ENCODE data around the gene CCR6. TPM values are rescaled to one million over a fixed set of nuclear protein-coding genes. Genes with fewer than 3 reads are reported as not detected.

The CCR6 gene
- total RNA-seq = not detected
- polyA plus RNA-seq = 1 to 10 TPM in 1 of 3 donors, under 1 TPM in 1, not detected in 1; 0.46 to 7.7 TPM

DNA sequence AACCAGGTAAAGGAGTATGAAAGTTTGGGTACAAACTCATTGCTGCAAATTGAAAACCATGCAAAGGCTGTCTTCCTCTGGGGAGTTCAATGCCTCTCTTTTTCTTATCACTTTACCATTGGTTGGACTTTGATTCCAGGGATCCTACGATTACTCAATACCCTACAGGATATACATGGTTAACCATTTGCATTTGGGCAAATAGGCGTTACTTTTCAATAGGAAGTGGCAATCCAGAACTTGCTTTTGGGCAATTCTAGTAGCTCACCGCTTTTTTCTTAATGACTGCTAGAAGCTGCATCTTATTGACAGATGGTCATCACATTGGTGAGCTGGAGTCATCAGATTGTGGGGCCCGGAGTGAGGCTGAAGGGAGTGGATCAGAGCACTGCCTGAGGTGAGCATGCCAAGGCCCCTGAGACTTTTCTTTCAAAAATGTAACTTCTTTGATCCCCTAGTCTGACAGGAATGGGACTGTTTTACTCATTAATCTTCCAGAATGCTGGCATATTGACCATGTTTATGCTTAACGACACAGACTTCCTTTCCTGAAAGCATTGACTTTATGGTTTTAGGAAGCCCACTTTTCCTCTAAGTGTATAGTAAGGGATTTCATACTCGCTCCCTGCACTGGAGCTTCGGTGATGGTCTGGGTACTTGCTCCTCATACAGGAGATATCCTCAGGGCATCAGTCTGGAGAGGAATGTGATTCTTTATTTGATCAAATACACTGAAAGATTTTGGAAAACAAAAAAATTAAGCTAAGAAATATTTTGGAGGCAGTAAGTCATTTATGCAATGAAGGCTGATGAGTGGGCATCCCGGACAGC lies at the start of gene CCR6:
TSS of gene CCR6 (plus strand) at position 270 of the 831 bp plus-strand sequence. CDS start 13,039 bp downstream, outside the sequence.
- H3K27me3 ChIP-seq = no peaks in the 10 kb centered on the region
- no peaks in the 10 kb centered on the region for H3K9me3 ChIP-seq
- H3K27ac ChIP-seq = no peak within 1 kb of the TSS
- H3K4me3 ChIP-seq = no peak within 1 kb of the TSS
- no peak for DNase-seq
- H3K36me3 ChIP-seq = no peaks in the 10 kb centered on the region
- TF ChIP-seq EP300 (IDR thresholded peaks at IDR 0.05) (no peak), CTCF (IDR thresholded peaks at IDR 0.05) (no peak), POLR2AphosphoS5 (IDR thresholded peaks at IDR 0.05) (no peak), POLR2A (IDR thresholded peaks at IDR 0.05) (no peak)
- intact Hi-C loops (cut with DNase I) = no loop called here
- 47 to 59% methylated on average over 8 of the region's 8 CpGs for WGBS, 2 donors
- H3K4me1 ChIP-seq = peaks cover 0 to 17% (median 8%) of the 10 kb centered on the region in 4 donors

DNA sequence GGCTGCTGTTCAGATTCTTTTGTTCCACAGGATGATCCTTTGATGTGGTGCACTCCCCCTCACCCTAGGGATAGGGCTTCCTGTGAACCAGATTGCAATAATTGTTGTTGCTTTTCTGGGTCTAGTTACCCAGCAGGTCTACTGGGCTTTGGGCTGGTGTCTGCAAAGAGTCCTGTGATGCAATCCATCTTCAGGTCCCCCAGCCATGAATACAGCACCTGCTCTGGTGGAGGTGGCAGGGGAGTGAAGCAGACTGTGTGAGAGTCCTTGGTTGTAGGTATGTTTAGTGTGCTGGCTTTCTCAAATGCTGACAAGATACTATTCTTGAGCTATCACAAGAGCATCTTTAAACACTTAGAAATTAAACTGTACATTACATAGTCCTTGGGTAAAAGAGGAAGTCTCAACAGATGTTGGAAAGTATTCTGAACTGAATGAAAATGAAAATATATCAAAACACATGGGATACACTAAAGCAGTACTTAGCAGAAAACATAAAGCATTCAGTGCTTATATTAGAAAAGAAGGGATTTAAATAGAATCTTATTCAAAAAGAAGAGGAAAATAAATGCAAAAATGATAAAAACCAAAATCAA lies 49.1 kb upstream of the CCR6 start:
- Histone ChIP-seq H3K4me3 (no peak overlapping the region), H3K27me3 (no peaks in the 10 kb centered on the region), H3K27ac (no peak overlapping the region), H3K36me3 (no peaks in the 10 kb centered on the region), H3K9me3 (no peaks in the 10 kb centered on the region), H3K4me1 (no peaks in the 10 kb centered on the region)
- DNase-seq = no peak
- TF ChIP-seq EP300 (IDR thresholded peaks at IDR 0.05) = no peak
- no peak for TF ChIP-seq POLR2AphosphoS5 (IDR thresholded peaks at IDR 0.05)
- no peak for TF ChIP-seq CTCF (IDR thresholded peaks at IDR 0.05)
- TF ChIP-seq POLR2A (IDR thresholded peaks at IDR 0.05) = no peak
- intact Hi-C loops (cut with DNase I) = no loop called here

DNA sequence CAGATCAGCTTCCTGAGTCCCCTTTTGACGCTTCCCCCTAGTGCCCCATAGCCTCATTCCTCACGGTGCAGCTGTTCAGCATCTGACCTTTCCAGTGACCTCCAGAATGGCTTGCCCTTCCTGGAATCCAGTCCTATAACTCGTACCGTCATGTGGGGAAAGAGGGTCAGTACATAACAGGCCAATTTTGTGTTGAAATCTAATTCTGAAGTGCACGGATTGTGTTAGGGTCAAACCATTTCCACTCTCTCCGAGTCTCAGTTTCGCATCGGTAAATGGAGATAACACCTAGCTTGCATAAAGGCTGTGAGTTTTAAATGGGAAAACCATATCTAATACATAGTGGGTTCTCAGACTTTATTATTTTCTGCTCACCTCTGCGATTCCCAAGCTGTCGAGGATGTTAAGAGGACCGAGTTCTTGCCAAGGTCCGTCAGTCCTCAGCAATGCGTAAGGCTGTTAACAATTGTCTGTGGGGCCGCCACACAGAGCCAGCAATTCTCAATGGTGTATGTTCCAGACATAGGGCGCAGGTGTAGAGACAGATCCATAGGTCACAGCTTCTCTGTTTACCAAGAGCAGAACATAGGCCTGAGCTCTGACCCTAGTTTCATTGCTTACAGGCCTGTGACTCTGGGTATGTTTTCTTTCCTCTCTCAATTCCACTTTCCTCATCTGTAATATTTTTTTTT lies 45.5 kb upstream of the CCR6 start:
- H3K9me3 ChIP-seq = no peaks in the 10 kb centered on the region
- intact Hi-C loops (cut with DNase I) = no loop called here
- H3K4me3 ChIP-seq = no peak overlapping the region
- WGBS, 2 donors = 76 to 78% methylated on average over 15 of the region's 15 CpGs
- H3K4me1 ChIP-seq = no peaks in the 10 kb centered on the region
- TF ChIP-seq POLR2A (IDR thresholded peaks at IDR 0.05) (no peak), CTCF (IDR thresholded peaks at IDR 0.05) (no peak), POLR2AphosphoS5 (IDR thresholded peaks at IDR 0.05) (no peak), EP300 (IDR thresholded peaks at IDR 0.05) (no peak)
- no peaks in the 10 kb centered on the region for H3K27me3 ChIP-seq
- no peaks in the 10 kb centered on the region for H3K36me3 ChIP-seq
- no peak overlapping the region for H3K27ac ChIP-seq
- DNase-seq = no peak

DNA sequence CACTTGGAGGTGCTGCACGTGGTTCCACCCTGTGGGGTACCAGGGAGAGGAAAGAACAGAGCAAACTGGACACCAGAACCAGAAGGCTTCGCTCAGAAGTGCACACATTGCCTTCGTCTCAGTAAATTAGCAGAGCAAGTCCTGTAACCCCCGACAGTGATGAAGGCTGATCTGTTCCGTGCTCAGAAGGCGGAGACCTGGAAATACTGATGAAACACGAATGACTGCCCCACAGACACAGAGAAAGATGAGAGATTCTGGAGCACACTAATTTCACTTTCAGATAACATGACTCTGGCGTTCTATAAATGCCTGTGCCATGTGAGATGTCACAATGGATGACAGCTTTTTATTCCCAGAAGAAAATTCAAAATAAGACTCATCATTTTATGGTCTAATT lies 44.2 kb upstream of the CCR6 start:
- intact Hi-C loops (cut with DNase I) = no loop called here
- H3K27ac ChIP-seq = no peak overlapping the region
- no peaks in the 10 kb centered on the region for H3K27me3 ChIP-seq
- 81 to 86% methylated on average over 8 of the region's 8 CpGs for WGBS, 2 donors
- no peak for TF ChIP-seq POLR2AphosphoS5 (IDR thresholded peaks at IDR 0.05)
- TF ChIP-seq POLR2A (IDR thresholded peaks at IDR 0.05) = no peak
- no peak for TF ChIP-seq CTCF (IDR thresholded peaks at IDR 0.05)
- no peak for TF ChIP-seq EP300 (IDR thresholded peaks at IDR 0.05)
- no peaks in the 10 kb centered on the region for H3K9me3 ChIP-seq
- no peaks in the 10 kb centered on the region for H3K36me3 ChIP-seq
- no peaks in the 10 kb centered on the region for H3K4me1 ChIP-seq
- no peak for DNase-seq
- H3K4me3 ChIP-seq = no peak overlapping the region

All from sigmoid colon (tissue), 7 donors.